CD8-positive, alpha-beta memory T cell (primary cell): Measurements from ENCODE around the gene ORC5. TPM values are rescaled to one million over a fixed set of nuclear protein-coding genes. Genes with fewer than 3 reads are reported as not detected.
A peak's percentile ranks its signal among the peaks of the same experiment; 100 is the strongest.
"Not testable (repeated sequence)": the region's sequence is repeated elsewhere in the genome, so short reads cannot be mapped to it uniquely, and the experiment has no call there.

Source experiments
- CTCF ChIA-PET: fragments of 350-600 bp; sonication (Branson Sonifier 250); formaldehyde crosslinking; loops from one replicate; lab custom pipeline; 2021; ENCODE audit warnings: antibody characterized with exemption; lab: Charles Lee
- POLR2A ChIA-PET: fragments of 350-600 bp; sonication (Branson Sonifier 250); formaldehyde crosslinking; loops from one replicate; lab custom pipeline; 2021; ENCODE audit warnings: antibody characterized with exemption; lab: Charles Lee
- DNase-seq, 5 donors: peaks; one replicate each; pipeline versions ENCODE4 v3.0.0 to v3.0.0-alpha.2; 2020 to 2022; ENCODE audit warnings: mixed read lengths in 1 of 5
- H3K27ac ChIP-seq: one replicate; pipeline ENCODE4 v1.7.0; 2013; ENCODE audit warnings: low read depth, mild to moderate bottlenecking, low read length, moderate library complexity
- H3K27me3 ChIP-seq: 2 replicates; pipeline ENCODE4 v1.7.0; 2013; ENCODE audit warnings: low read length, mild to moderate bottlenecking; ENCODE audit not compliant: insufficient read depth, poor library complexity, severe bottlenecking
- H3K36me3 ChIP-seq: 2 replicates; pipeline ENCODE4 v1.7.0; 2013; ENCODE audit warnings: mild to moderate bottlenecking, low read length, moderate library complexity; ENCODE audit not compliant: insufficient read depth
- H3K4me1 ChIP-seq: 2 replicates; pipeline ENCODE4 v1.7.0; 2013; ENCODE audit warnings: mild to moderate bottlenecking, low read length, moderate library complexity; ENCODE audit not compliant: insufficient read depth
- H3K4me3 ChIP-seq: 2 replicates; pipeline ENCODE4 v1.7.0; 2013; ENCODE audit warnings: mild to moderate bottlenecking, low read length
- H3K9me3 ChIP-seq: 2 replicates; pipeline ENCODE4 v1.7.0; 2013; ENCODE audit warnings: mild to moderate bottlenecking, low read length
- H3K27ac Mint-ChIP-seq, 8 donors: one replicate each; pipeline ENCODE4 v1.8.0; 2020 to 2021; ENCODE audit warnings: mixed read lengths in 8 of 8, mild to moderate bottlenecking in 6 of 8, inconsistent platforms in 3 of 8, moderate library complexity in 3 of 8
- H3K27me3 Mint-ChIP-seq, 2 donors: one replicate each; pipeline ENCODE4 v1.8.0; 2020 to 2021; ENCODE audit warnings: mixed read lengths in 2 of 2, mild to moderate bottlenecking in 1 of 2, moderate library complexity in 1 of 2
- H3K36me3 Mint-ChIP-seq, 3 donors: one replicate each; pipeline ENCODE4 v1.8.0; 2020 to 2021; ENCODE audit warnings: mixed read lengths in 3 of 3, inconsistent platforms in 1 of 3, mild to moderate bottlenecking in 1 of 3
- H3K4me1 Mint-ChIP-seq, 3 donors: one replicate each; pipeline ENCODE4 v1.8.0; 2020 to 2021; ENCODE audit warnings: mixed read lengths in 3 of 3, inconsistent platforms in 1 of 3, mild to moderate bottlenecking in 1 of 3
- H3K4me3 Mint-ChIP-seq, 7 donors: one replicate each; pipeline ENCODE4 v1.8.0; 2020 to 2021; ENCODE audit warnings: mixed read lengths in 7 of 7, mild to moderate bottlenecking in 6 of 7, moderate library complexity in 4 of 7, inconsistent platforms in 2 of 7
- H3K9me3 Mint-ChIP-seq, 5 donors: one replicate each; pipeline ENCODE4 v1.8.0; 2020 to 2022; ENCODE audit warnings: mixed read lengths in 5 of 5, mild to moderate bottlenecking in 3 of 5, moderate library complexity in 2 of 5, inconsistent platforms in 1 of 5
- polyA plus RNA-seq: library from polyadenylated mRNA; unstranded; fragments of 300-500 nt; fragmentation: Illumina TruSeq; gene quantifications from one replicate; pipeline ENCODE4 v1.2.3, GENCODE V29; 2021
- total RNA-seq, 2 experiments: library from RNA; stranded (reverse); gene quantifications; one replicate each; pipeline ENCODE4 v1.2.3, GENCODE V29; 2021

Gene ORC5
- total and polyA plus RNA-seq, 3 experiments from 2014 or later, result 21.2 to 37.3 (median 32.4) TPM

GRCh38 chr7:104241135-104241534, 33.3 kb upstream of the ORC5 start:
- Histone ChIP-seq H3K9me3 (no peaks in the 10 kb centered on the region), H3K27me3 (peaks cover 5% of the 10 kb centered on the region), H3K4me1 (no peaks in the 10 kb centered on the region), H3K4me3 (no peak overlapping the region), H3K36me3 (no peaks in the 10 kb centered on the region), H3K27ac (no peak overlapping the region)
- Mint-ChIP-seq H3K27me3 (peaks cover 10 to 42% of the 10 kb centered on the region in 2 donors), H3K27ac (peak overlapping the region in 1 of 8 donors; percentile 45), H3K4me3 (no peak overlapping the region), H3K9me3 (no peaks in the 10 kb centered on the region), H3K36me3 (no peaks in the 10 kb centered on the region), H3K4me1 (no peaks in the 10 kb centered on the region)
- POLR2A ChIA-PET, result no interaction called here
- no peak for DNase-seq
- CTCF ChIA-PET, result interaction anchor here (1.2 kb wide), 1 partner anchor 10 kb away, joined by 3 read pairs; no protein-coding TSS in a partner anchor

GRCh38 chr7:104240401-104240800, 32.6 kb upstream of the ORC5 start:
- no peak for DNase-seq
- H3K4me1 ChIP-seq, result no peaks in the 10 kb centered on the region
- H3K9me3 ChIP-seq, result no peaks in the 10 kb centered on the region
- no peaks in the 10 kb centered on the region for H3K4me1 Mint-ChIP-seq
- peaks cover 9 to 36% of the 10 kb centered on the region in 2 donors for H3K27me3 Mint-ChIP-seq
- ChIA-PET CTCF (interaction anchor here (0.9 to 1.3 kb wide), 2 partner anchors 9 to 10 kb away, joined by 3 read pairs; no protein-coding TSS in a partner anchor), POLR2A (no interaction called here)
- H3K27ac Mint-ChIP-seq, result no peak overlapping the region
- H3K4me3 ChIP-seq, result no peak overlapping the region
- H3K36me3 ChIP-seq, result no peaks in the 10 kb centered on the region
- no peak overlapping the region for H3K4me3 Mint-ChIP-seq
- no peak overlapping the region for H3K27ac ChIP-seq
- no peaks in the 10 kb centered on the region for H3K36me3 Mint-ChIP-seq
- H3K9me3 Mint-ChIP-seq, result no peaks in the 10 kb centered on the region
- peaks cover 5% of the 10 kb centered on the region for H3K27me3 ChIP-seq

- peaks cover 11 to 35% of the 10 kb centered on the region in 2 donors for H3K27me3 Mint-ChIP-seq
- H3K9me3 ChIP-seq, POLR2A ChIA-PET, H3K4me3 ChIP-seq, H3K27ac ChIP-seq, H3K4me3 Mint-ChIP-seq, H3K27me3 ChIP-seq, H3K36me3 ChIP-seq, H3K4me1 ChIP-seq, H3K4me1 Mint-ChIP-seq, H3K36me3 Mint-ChIP-seq, H3K9me3 Mint-ChIP-seq, DNase-seq, CTCF ChIA-PET: not testable (repeated sequence)
- H3K27ac Mint-ChIP-seq, result peak overlapping the region in 1 of 8 donors; percentile 77
These were observed 27.2 kb upstream of the ORC5 start for GRCh38 chr7:104234990-104235389.

GRCh38 chr7:104231054-104232046, 23.5 kb upstream of the ORC5 start:
- CTCF ChIA-PET, result interaction anchor here (0.7 to 1.9 kb wide), 10 partner anchors 9 to 687 kb away, joined by 3 to 18 read pairs (median 5); no protein-coding TSS in a partner anchor
- DNase-seq, result peak; percentile 4 to 48 (median 24)
- Histone ChIP-seq H3K9me3 (no peaks in the 10 kb centered on the region), H3K4me1 (no peaks in the 10 kb centered on the region), H3K4me3 (no peak overlapping the region), H3K27me3 (no peaks in the 10 kb centered on the region), H3K36me3 (no peaks in the 10 kb centered on the region), H3K27ac (no peak overlapping the region)
- peak overlapping the region in 1 of 8 donors; percentile 59 for H3K27ac Mint-ChIP-seq
- H3K36me3 Mint-ChIP-seq, result no peaks in the 10 kb centered on the region
- H3K4me1 Mint-ChIP-seq, result peaks cover 2 to 6% (median 5%) of the 10 kb centered on the region in 3 donors
- peaks cover 7 to 32% of the 10 kb centered on the region in 2 donors for H3K27me3 Mint-ChIP-seq
- POLR2A ChIA-PET, result no interaction called here
- no peaks in the 10 kb centered on the region for H3K9me3 Mint-ChIP-seq
- H3K4me3 Mint-ChIP-seq, result peak overlapping the region in 1 of 7 donors; percentile 6

- no peaks in the 10 kb centered on the region for H3K36me3 Mint-ChIP-seq
- peaks cover 2 to 6% (median 5%) of the 10 kb centered on the region in 3 donors for H3K4me1 Mint-ChIP-seq
These were observed 22.8 kb upstream of the ORC5 start for GRCh38 chr7:104230606-104231005.

GRCh38 chr7:104228442-104228841, 20.6 kb upstream of the ORC5 start:
- CTCF ChIA-PET, result no interaction called here
- DNase-seq, result no peak
- no peak overlapping the region for H3K4me3 Mint-ChIP-seq

More at GRCh38 chr7:104230606-104231005, 22.8 kb upstream of the ORC5 start:
- H3K4me3 ChIP-seq, result no peak overlapping the region
- H3K4me1 ChIP-seq, result no peaks in the 10 kb centered on the region
- POLR2A ChIA-PET, result no interaction called here
- no peak overlapping the region for H3K4me3 Mint-ChIP-seq
- H3K27me3 ChIP-seq, result no peaks in the 10 kb centered on the region
- peaks cover 7 to 33% of the 10 kb centered on the region in 2 donors for H3K27me3 Mint-ChIP-seq
- no peaks in the 10 kb centered on the region for H3K9me3 Mint-ChIP-seq
- no peak for DNase-seq
- no peak overlapping the region for H3K27ac Mint-ChIP-seq
- no peaks in the 10 kb centered on the region for H3K9me3 ChIP-seq
- H3K36me3 ChIP-seq, result no peaks in the 10 kb centered on the region
- H3K27ac ChIP-seq, result no peak overlapping the region
- CTCF ChIA-PET, result interaction anchor here (0.9 to 1.7 kb wide), 3 partner anchors 9 to 688 kb away, joined by 3 to 9 read pairs (median 7); no protein-coding TSS in a partner anchor

GRCh38 chr7:104225451-104225850, 17.6 kb upstream of the ORC5 start:
- Histone ChIP-seq H3K27ac (no peak overlapping the region), H3K9me3 (no peaks in the 10 kb centered on the region), H3K27me3 (peaks cover 2% of the 10 kb centered on the region), H3K4me3 (no peak overlapping the region), H3K4me1 (no peaks in the 10 kb centered on the region), H3K36me3 (no peaks in the 10 kb centered on the region)
- Mint-ChIP-seq H3K27ac (no peak overlapping the region), H3K27me3 (peaks cover 20 to 51% of the 10 kb centered on the region in 2 donors), H3K4me1 (no peaks in the 10 kb centered on the region), H3K36me3 (peaks cover 0 to 3% (median 0%) of the 10 kb centered on the region in 3 donors), H3K4me3 (no peak overlapping the region), H3K9me3 (peaks cover 8 to 15% (median 14%) of the 10 kb centered on the region in 5 donors)
- CTCF ChIA-PET, result no interaction called here
- no peak for DNase-seq
- POLR2A ChIA-PET, result no interaction called here

More at GRCh38 chr7:104228442-104228841, 20.6 kb upstream of the ORC5 start:
- Histone ChIP-seq H3K36me3 (no peaks in the 10 kb centered on the region), H3K27me3 (peaks cover 2% of the 10 kb centered on the region), H3K4me1 (no peaks in the 10 kb centered on the region), H3K27ac (no peak overlapping the region), H3K4me3 (no peak overlapping the region), H3K9me3 (no peaks in the 10 kb centered on the region)
- Mint-ChIP-seq H3K4me1 (peaks cover 2 to 6% (median 5%) of the 10 kb centered on the region in 3 donors), H3K27me3 (peaks cover 13 to 48% of the 10 kb centered on the region in 2 donors), H3K36me3 (no peaks in the 10 kb centered on the region), H3K9me3 (peaks cover 0 to 3% (median 2%) of the 10 kb centered on the region in 5 donors), H3K27ac (no peak overlapping the region)
- POLR2A ChIA-PET, result no interaction called here

GRCh38 chr7:104217620-104218019, 9.8 kb upstream of the ORC5 start:
- Histone ChIP-seq H3K9me3 (no peaks in the 10 kb centered on the region), H3K27me3 (no peaks in the 10 kb centered on the region), H3K36me3 (no peaks in the 10 kb centered on the region), H3K27ac (no peak overlapping the region), H3K4me3 (no peak overlapping the region), H3K4me1 (no peaks in the 10 kb centered on the region)
- POLR2A ChIA-PET, result no interaction called here
- DNase-seq, result no peak
- H3K27me3 Mint-ChIP-seq, result peaks cover 9 to 38% of the 10 kb centered on the region in 2 donors
- no peak overlapping the region for H3K4me3 Mint-ChIP-seq
- peaks cover 0 to 18% (median 14%) of the 10 kb centered on the region in 5 donors for H3K9me3 Mint-ChIP-seq
- CTCF ChIA-PET, result no interaction called here
- no peaks in the 10 kb centered on the region for H3K4me1 Mint-ChIP-seq
- H3K36me3 Mint-ChIP-seq, result peaks cover 0 to 7% (median 2%) of the 10 kb centered on the region in 3 donors
- H3K27ac Mint-ChIP-seq, result no peak overlapping the region
